GM10248 (cell line): ENCODE results near the gene CHCHD6.

ENCODE experiments used
- CTCF ChIA-PET: fragments of 300-600 bp; sonication (Branson Sonifier 250); formaldehyde crosslinking; extraction: SDS; loops from one replicate; lab custom pipeline; 2021; ENCODE audit warnings: antibody characterized with exemption; lab: Yijun Ruan, JAX
- POLR2A ChIA-PET: fragments of 350-650 bp; sonication (Branson Sonifier 250); formaldehyde crosslinking; extraction: SDS; loops from one replicate; lab custom pipeline; 2020; ENCODE audit warnings: antibody characterized with exemption; lab: Yijun Ruan, JAX
- DNase-seq: peaks from one replicate; pipeline ENCODE4 v3.0.0; 2012; ENCODE audit errors: extremely low spot score
- CTCF ChIP-seq: IDR thresholded peaks from 2 replicates; pipeline ENCODE4 v1.5.1; 2012; ENCODE audit warnings: mild to moderate bottlenecking, low read depth; ENCODE audit errors: extremely low read depth, missing control alignments, control extremely low read depth

CHCHD6 gene

GRCh38 chr3:126980266-126980811 lies 276.3 kb downstream of the CHCHD6 start:
- ChIA-PET POLR2A (no interaction called here), CTCF (interaction anchor here (0.7 to 1.6 kb wide), 5 partner anchors 8 to 228 kb away, joined by 3 to 10 read pairs (median 3); no protein-coding TSS in a partner anchor)
- no peak for DNase-seq
- no peak for TF ChIP-seq CTCF

DNA sequence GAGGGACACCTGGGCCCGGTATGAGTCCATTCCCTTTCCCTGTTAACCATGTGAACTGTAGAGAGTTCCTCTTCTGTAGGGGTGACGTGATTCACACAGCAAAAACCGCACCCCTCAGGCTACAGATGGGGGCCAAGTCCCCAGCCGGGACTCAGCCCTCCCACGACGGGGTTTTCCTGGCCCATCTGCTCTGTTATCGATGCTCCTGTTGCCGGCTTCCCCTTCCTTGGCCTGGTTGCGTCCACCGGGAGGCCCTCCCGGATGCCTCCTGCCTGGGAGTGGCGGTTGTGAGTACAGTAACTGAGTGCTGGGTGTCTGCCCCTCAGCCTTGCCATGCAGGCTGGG lies 278.1 kb downstream of the CHCHD6 start:
- ChIA-PET CTCF (interaction anchor here (0.6 to 2.4 kb wide), 20 partner anchors 11 to 564 kb away, joined by 3 to 29 read pairs (median 5); no protein-coding TSS in a partner anchor), POLR2A (no interaction called here)
- TF ChIP-seq CTCF = no peak
- DNase-seq = peak; percentile 81

DNA sequence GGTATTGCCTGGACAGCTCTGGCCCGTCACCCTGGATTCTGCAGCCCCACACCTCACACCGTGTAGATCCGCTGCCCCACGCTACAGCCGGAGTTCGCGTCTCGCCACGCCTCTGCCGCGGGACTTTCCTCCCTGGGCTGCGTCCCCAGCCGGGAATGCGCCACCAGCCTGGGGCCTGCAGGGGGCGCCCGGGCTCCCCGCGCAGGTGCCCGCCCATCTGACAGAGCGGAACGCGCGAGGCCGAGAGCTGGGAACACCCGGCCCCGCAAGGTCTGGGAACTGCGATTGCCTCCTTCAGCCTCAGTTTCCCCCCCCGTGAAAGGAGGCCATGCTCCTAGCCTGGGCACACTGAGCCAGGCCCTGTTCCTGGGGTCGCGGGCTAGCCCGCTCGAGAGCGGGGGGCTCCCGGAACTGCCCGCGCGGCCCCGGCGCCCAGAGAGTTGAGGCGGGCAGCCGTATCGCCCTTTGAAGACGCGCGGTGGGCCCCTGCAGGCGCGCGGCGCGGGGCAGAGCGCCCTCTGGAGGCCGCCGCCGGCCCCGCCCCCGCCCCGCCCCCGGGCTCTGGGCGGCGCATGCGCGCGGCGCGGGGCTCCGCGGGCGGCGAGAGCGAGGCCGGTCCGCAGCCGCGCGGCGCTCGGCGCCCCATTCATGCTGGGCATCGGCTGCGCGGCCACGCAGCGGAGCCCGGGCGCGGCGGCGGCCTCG lies 278.6 kb downstream of the CHCHD6 start, which contains the start of gene PLXNA1:
Gene PLXNA1, plus strand, starts transcription at position 645 of the 705 bp plus-strand sequence. CDS start 5,479 bp downstream, outside the sequence.
- peak; percentile 95 for TF ChIP-seq CTCF
- DNase-seq = peak; percentile 91
- CTCF ChIA-PET = interaction anchor here (0.6 to 2.4 kb wide), 20 partner anchors 10 to 563 kb away, joined by 3 to 29 read pairs (median 5); no protein-coding TSS in a partner anchor
- POLR2A ChIA-PET = no interaction called here

- DNase-seq = peak; percentile 49
- CTCF ChIA-PET = interaction anchor here (1.9 to 2.4 kb wide), 2 partner anchors 21 to 232 kb away, joined by 5 to 6 read pairs; no protein-coding TSS in a partner anchor
- no peak for TF ChIP-seq CTCF
- POLR2A ChIA-PET = no interaction called here
Measured at GRCh38 chr3:126983276-126983652, 279.2 kb downstream of the CHCHD6 start.

- CTCF ChIA-PET = interaction anchor here (1.0 to 2.4 kb wide), 4 partner anchors 17 to 232 kb away, joined by 3 to 6 read pairs (median 4); no protein-coding TSS in a partner anchor
- peak; percentile 50 for DNase-seq
- no peak for TF ChIP-seq CTCF
Measured at GRCh38 chr3:126983653-126984390, 279.8 kb downstream of the CHCHD6 start.

More at GRCh38 chr3:126983653-126984390, 279.8 kb downstream of the CHCHD6 start:
- POLR2A ChIA-PET = no interaction called here
